ENCODE data around the gene TMEM212.

TMEM212 gene

GRCh38 chr3:171842864-171843518 lies at the start of gene TMEM212:
TSS of gene TMEM212 (plus strand) at chr3:171843349. CDS start at chr3:171843384, 35 bp downstream.
- in situ Hi-C loops (cut with HindIII; ENCODE audit: low pct_unique_long_range_greater_than_20kb, low sequenced_read_pairs): no loop called here
- DNase-seq (ENCODE audit: low read depth in 1 of 2, low spot score in 1 of 2): peak in 1 of 2 experiments; percentile 45
- no peak for TF ChIP-seq JUND (IDR thresholded peaks at IDR 0.05; ENCODE audit: low read depth)

- TF ChIP-seq JUND (IDR thresholded peaks at IDR 0.05; ENCODE audit: low read depth): no peak
- in situ Hi-C loops (cut with HindIII; ENCODE audit: low pct_unique_long_range_greater_than_20kb, low sequenced_read_pairs): no loop called here
- no peak for DNase-seq (ENCODE audit: low read depth in 1 of 2, low spot score in 1 of 2)
Measured at GRCh38 chr3:171796625-171797264, 46.4 kb upstream of the TMEM212 start.

DNA sequence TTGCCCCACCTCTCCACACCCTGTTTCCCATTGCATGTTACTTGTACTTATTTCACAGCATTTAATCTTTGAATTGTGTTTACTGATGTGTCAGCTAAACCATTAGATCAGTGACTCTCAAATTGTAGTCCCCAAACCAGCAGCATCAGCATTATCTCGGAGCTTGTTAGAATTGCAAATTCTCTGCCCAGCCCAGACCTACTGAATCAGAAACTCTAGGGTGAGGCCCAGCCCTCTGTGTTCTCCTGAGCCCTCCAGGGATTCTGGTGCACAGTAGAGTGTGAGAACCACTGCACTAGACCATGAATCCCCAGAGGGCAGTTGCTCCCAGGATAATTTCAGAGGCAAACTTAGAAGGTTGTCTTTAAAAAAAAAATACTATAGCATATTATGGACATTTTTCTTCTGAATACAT lies 45.9 kb upstream of the TMEM212 start:
- DNase-seq (ENCODE audit: low read depth in 1 of 2, low spot score in 1 of 2): no peak

DNA sequence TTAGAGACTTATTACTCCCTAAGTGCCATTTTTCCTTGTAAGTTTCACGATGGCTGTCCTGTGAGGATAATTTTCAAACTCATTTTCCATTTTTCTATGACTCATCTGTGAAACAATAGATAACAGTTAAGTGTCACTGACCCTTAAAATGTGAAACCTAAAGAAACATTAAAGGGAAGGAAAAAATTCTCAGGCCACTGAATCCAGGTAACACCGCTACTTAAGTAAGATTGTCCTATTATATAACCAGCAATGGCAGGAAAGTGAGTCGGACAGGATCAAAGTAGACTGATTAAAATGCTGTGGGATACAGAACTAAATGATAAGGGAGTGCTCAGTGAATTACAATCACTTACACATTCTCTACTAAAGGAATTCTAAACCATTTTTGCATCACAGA lies 45.3 kb upstream of the TMEM212 start:
- in situ Hi-C loops (cut with HindIII; ENCODE audit: low pct_unique_long_range_greater_than_20kb, low sequenced_read_pairs): no loop called here
- no peak for TF ChIP-seq JUND (IDR thresholded peaks at IDR 0.05; ENCODE audit: low read depth)
- no peak for DNase-seq (ENCODE audit: low read depth in 1 of 2, low spot score in 1 of 2)

More for the DNA sequence above, 45.9 kb upstream of the TMEM212 start:
- in situ Hi-C loops (cut with HindIII; ENCODE audit: low pct_unique_long_range_greater_than_20kb, low sequenced_read_pairs): no loop called here
- TF ChIP-seq JUND (IDR thresholded peaks at IDR 0.05; ENCODE audit: low read depth): no peak

DNA sequence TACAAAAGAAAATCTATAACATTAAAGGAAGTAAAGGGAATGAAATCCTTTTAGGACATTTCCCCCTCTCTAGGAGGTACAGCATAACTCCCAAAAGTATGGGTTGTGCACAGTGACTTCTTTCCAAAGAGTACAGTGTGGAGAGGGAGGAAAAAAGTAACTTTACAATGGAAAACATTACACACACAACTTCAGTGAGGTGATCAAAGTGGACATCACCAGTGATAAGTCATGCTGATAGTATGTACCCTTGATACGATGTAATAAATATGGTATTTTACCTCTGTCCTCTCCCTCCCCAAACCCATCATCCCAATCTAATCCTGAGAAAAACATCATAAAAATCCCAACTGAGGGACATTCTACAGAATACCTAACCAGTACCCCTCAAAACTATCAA lies 43.6 kb upstream of the TMEM212 start:
- TF ChIP-seq JUND (IDR thresholded peaks at IDR 0.05; ENCODE audit: low read depth): no peak
- DNase-seq (ENCODE audit: low read depth in 1 of 2, low spot score in 1 of 2): no peak
- in situ Hi-C loops (cut with HindIII; ENCODE audit: low pct_unique_long_range_greater_than_20kb, low sequenced_read_pairs): no loop called here

DNA sequence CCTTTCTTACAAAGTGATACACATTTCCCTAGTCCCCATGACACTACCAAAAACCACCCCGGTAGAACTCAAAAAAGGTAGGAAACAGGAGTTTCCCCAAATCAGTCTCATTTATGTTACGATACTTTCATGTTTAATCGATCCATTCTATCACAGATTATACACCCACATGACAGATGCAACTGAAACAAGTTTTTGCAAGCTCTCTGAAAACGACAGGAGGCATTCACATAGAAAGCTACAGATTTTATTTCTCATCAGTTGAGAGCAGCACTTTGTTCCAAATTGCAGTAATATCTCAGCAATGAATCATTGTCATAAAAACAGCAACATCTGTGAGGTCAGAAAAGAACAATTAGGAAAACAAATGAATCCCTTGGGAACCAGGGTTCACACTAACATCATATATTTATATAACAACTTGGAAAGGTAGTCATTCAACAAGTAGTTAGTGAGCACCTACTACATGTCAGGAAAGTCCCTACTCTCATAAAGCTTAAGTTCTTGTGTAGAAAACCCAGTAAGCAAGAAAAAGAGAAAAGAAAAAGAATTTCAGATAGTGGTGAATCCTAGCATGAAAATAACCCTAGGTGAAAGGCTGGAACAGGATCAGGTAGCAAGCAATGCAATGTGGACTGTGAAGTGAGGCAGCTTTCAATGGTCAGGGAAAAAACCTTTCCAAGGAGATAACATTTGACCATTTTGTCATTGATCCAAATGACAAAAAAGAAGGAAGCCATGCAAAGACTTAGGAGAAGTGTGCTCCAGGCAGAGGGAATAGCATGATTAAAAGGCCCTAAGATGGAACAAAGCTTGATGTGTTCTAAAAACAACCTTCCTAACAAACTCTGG lies 41.2 kb upstream of the TMEM212 start:
- no peak for DNase-seq (ENCODE audit: low read depth in 1 of 2, low spot score in 1 of 2)
- in situ Hi-C loops (cut with HindIII; ENCODE audit: low pct_unique_long_range_greater_than_20kb, low sequenced_read_pairs): no loop called here
- no peak for TF ChIP-seq JUND (IDR thresholded peaks at IDR 0.05; ENCODE audit: low read depth)

- DNase-seq (ENCODE audit: low read depth in 1 of 2, low spot score in 1 of 2): no peak
- in situ Hi-C loops (cut with HindIII; ENCODE audit: low pct_unique_long_range_greater_than_20kb, low sequenced_read_pairs): no loop called here
- no peak for TF ChIP-seq JUND (IDR thresholded peaks at IDR 0.05; ENCODE audit: low read depth)
Measured at GRCh38 chr3:171802590-171802956, 40.6 kb upstream of the TMEM212 start.

GRCh38 chr3:171803044-171803443 lies 40.1 kb upstream of the TMEM212 start:
- no peak for TF ChIP-seq JUND (IDR thresholded peaks at IDR 0.05; ENCODE audit: low read depth)
- in situ Hi-C loops (cut with HindIII; ENCODE audit: low pct_unique_long_range_greater_than_20kb, low sequenced_read_pairs): no loop called here
- DNase-seq (ENCODE audit: low read depth in 1 of 2, low spot score in 1 of 2): no peak

DNA sequence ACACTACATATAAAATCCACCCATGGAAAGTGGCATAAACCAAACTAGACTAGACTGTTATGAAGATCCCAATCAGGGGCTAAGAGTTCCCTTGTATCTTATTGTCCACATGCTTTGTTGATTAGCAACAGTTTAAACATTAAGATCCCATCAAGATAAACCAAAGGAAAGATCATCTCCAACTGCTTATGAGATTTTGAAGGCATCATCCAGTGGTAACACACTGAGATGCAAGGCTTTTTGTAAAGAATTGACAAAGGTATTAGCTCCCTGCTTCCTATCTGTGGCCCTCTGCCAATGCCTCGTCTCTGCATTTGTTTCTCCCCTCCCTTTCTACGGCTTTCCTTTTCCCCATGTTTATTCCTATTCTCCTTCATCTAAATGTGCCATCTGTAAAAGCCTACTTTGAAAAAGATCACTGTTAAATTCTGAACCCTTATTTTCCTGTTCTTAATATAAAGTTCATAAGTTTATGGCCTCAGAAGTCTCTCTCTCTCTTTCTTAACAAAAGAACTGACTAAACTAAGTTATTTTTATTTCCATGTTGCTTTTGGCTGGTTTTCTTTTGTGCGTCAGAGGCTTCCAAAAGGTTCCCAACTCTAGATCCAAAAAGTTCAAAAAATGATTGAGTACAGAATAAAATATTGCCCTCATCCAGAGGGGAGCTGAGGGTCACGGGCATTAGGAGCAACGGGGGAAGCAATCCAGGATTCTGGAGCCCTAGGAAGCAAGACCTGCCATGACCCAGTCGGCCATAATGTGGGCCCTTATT lies 38.3 kb upstream of the TMEM212 start:
- no peak for TF ChIP-seq JUND (IDR thresholded peaks at IDR 0.05; ENCODE audit: low read depth)
- in situ Hi-C loops (cut with HindIII; ENCODE audit: low pct_unique_long_range_greater_than_20kb, low sequenced_read_pairs): no loop called here
- no peak for DNase-seq (ENCODE audit: low read depth in 1 of 2, low spot score in 1 of 2)

DNA sequence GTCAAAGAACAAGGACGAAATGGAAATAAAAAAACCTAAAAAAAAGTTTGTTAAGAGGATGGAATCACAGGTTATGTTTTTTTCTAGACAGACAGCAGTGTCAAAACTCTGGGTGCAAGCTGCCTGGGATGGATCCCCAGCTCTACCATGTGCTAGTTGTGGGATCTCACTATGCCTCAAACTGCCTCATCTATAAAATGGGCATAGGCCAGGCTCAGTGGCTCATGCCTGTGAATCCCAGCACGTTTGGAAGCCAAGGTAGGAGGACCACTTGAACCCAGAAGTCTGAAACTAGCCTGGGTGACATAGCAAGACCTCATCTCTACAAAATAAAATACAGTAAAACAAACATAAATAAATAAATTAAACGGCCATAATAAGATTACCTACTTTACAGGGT lies 37.5 kb upstream of the TMEM212 start:
- in situ Hi-C loops (cut with HindIII; ENCODE audit: low pct_unique_long_range_greater_than_20kb, low sequenced_read_pairs): no loop called here
- no peak for TF ChIP-seq JUND (IDR thresholded peaks at IDR 0.05; ENCODE audit: low read depth)
- no peak for DNase-seq (ENCODE audit: low read depth in 1 of 2, low spot score in 1 of 2)

DNA sequence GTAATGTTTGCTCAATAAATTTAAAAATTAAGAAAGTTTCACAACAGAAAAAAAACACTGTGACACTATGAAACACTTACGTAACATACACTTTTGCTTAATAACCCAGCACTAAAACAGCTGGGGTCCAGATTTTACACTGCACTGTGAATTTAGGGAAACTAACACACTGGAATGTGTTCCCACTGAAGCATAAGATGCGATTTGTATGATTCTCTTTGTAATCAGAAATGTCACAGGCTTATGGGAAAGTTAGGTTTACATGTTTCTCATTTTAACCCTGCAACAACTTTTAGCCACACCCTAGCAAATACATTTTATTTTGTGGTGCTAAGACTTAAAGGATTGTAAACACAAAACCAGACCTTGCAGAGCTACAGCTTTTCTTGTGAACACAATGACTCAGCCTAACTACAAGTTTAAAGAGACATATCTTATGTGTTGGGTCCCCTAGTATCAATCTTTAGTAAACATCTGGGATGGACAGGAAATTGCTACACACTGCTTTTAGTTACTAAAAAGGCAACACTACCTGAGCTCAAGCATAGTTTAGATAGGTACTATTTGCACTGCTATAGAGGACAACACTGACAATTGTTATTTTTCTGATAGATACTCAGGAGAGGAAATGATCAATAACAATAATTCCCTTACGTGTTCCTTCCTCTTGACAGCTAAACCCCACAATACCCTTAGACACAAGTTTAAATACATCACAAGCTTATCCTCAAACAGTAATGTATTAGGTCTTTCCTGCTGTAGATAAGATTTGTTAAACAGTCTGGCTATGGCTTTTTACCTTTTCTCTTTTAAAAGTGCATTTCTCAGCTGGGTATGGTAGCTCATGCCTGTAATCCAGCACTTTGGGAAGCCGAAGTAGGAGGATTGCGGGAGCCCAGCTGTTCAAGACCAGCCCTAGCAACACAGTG lies 36.7 kb upstream of the TMEM212 start:
- TF ChIP-seq JUND (IDR thresholded peaks at IDR 0.05; ENCODE audit: low read depth): peak; percentile 81
- peak; percentile 42 to 68 for DNase-seq (ENCODE audit: low read depth in 1 of 2, low spot score in 1 of 2)
- in situ Hi-C loops (cut with HindIII; ENCODE audit: low pct_unique_long_range_greater_than_20kb, low sequenced_read_pairs): no loop called here

All from T47D (cell line).